Bone marrow (tissue), 2 donors: ENCODE results near the gene SBSN.
"Not testable (repeated sequence)": the region's sequence is repeated elsewhere in the genome, so short reads cannot be mapped to it uniquely, and the experiment has no call there.

ENCODE experiments used
- DNase-seq, 2 donors: peaks; one replicate each; lab custom pipeline; 2025; lab: John Stamatoyannopoulos, UW

The SBSN gene

GRCh38 chr19:35508129-35508528 lies 20.0 kb downstream of the SBSN start:
- DNase-seq, result no peak

GRCh38 chr19:35507561-35507960 lies 20.6 kb downstream of the SBSN start:
- DNase-seq, result no peak

- no peak for DNase-seq
Measured at GRCh38 chr19:35506011-35506410, 22.1 kb downstream of the SBSN start.

- no peak for DNase-seq
Measured at GRCh38 chr19:35502751-35503150, 25.4 kb downstream of the SBSN start.

- no peak for DNase-seq
Measured at GRCh38 chr19:35501684-35502083, 26.4 kb downstream of the SBSN start.

GRCh38 chr19:35500611-35501010 lies 27.5 kb downstream of the SBSN start:
- DNase-seq, result no peak

GRCh38 chr19:35498984-35499527 lies 29.1 kb downstream of the SBSN start:
- no peak for DNase-seq

GRCh38 chr19:35498220-35498619 lies 29.9 kb downstream of the SBSN start:
- no peak for DNase-seq

GRCh38 chr19:35497406-35497805 lies 30.7 kb downstream of the SBSN start:
- no peak for DNase-seq

GRCh38 chr19:35495107-35496064 lies 32.7 kb downstream of the SBSN start:
- peak; percentile 35 to 36 for DNase-seq

- DNase-seq, result no peak
Measured at GRCh38 chr19:35493971-35494370, 34.1 kb downstream of the SBSN start.

- DNase-seq, result no peak
Measured at GRCh38 chr19:35491836-35492360, 36.2 kb downstream of the SBSN start.

- no peak for DNase-seq
Measured at GRCh38 chr19:35490364-35490763, 37.7 kb downstream of the SBSN start, which contains the start of gene KRTDAP. TSS of gene KRTDAP (minus strand) at chr19:35490464. CDS start at chr19:35490442, 22 bp downstream.

GRCh38 chr19:35488677-35489076 lies 39.4 kb downstream of the SBSN start:
- DNase-seq, result no peak

GRCh38 chr19:35487656-35488182 lies 40.4 kb downstream of the SBSN start:
- DNase-seq, result no peak

- DNase-seq, result no peak
Measured at GRCh38 chr19:35486268-35486708, 41.8 kb downstream of the SBSN start.

GRCh38 chr19:35484252-35485036 lies 43.7 kb downstream of the SBSN start:
- no peak for DNase-seq

- no peak for DNase-seq
Measured at GRCh38 chr19:35483089-35483488, 45.0 kb downstream of the SBSN start.

- DNase-seq, result no peak
Measured at GRCh38 chr19:35478794-35479677, 49.1 kb downstream of the SBSN start.

- DNase-seq, result no peak
Measured at GRCh38 chr19:35476149-35476548, 52.0 kb downstream of the SBSN start.

GRCh38 chr19:35474594-35474993 lies 53.5 kb downstream of the SBSN start:
- not testable (repeated sequence) for DNase-seq
